Keratinocyte (primary cell): ENCODE measurements around the gene GNB1.

Experiments used
- CTCF ChIP-seq, 3 experiments: IDR thresholded peaks in 1 of 3; conservative IDR thresholded peaks in 1 of 3; optimal IDR thresholded peaks in 1 of 3; 2 replicates in 2 of 3; 3 replicates in 1 of 3; pipeline versions ENCODE3 to v1.5.1; 2011; ENCODE audit warnings: low read length in 3 of 3, mild to moderate bottlenecking in 3 of 3, moderate library complexity in 2 of 3, control low read depth in 1 of 3, inconsistent platforms in 1 of 3; ENCODE audit not compliant: insufficient read depth in 2 of 3; ENCODE audit errors: extremely low read depth in 1 of 3
- EZH2 ChIP-seq: IDR thresholded peaks from one replicate; pipeline ENCODE4 v1.6.1; 2012; ENCODE audit warnings: inconsistent platforms, mild to moderate bottlenecking, low read length, moderate library complexity

- TF ChIP-seq CTCF (optimal IDR thresholded peaks at IDR 0.05 in 1 of 3, IDR thresholded peaks at IDR 0.05 in 1 of 3, conservative IDR thresholded peaks at IDR 0.05 in 1 of 3; ENCODE audit: extremely low read depth in 1 of 3, insufficient read depth in 2 of 3, low read length in 3 of 3), result no peak
- TF ChIP-seq EZH2, result no peak
Observed at GRCh38 chr1:1784933-1785332, 106.0 kb downstream of the GNB1 start.
